Right lobe of liver (tissue), 4 donors: ENCODE results near the gene PGAP2.

ENCODE experiments used
- POLR2A ChIP-seq: fragments of 450-650 bp; IDR thresholded peaks from one replicate; pipeline ENCODE4 v1.6.1; 2017; ENCODE audit warnings: antibody characterized with exemption, mild to moderate bottlenecking
- TF ChIP-seq, protein P1 (sequence below), 4 donors: fragments of 200-600 bp in 3 of 4; fragments of 450-650 bp in 1 of 4; IDR thresholded peaks; one replicate each; pipeline versions ENCODE4 v1.5.1 to v1.8.0; 2016 to 2022; ENCODE audit warnings: antibody characterized with exemption in 4 of 4, mild to moderate bottlenecking in 2 of 4
- donor health status: DM: no; HTN: no; CAD: no.
- donor health status: DM: no; HTN: no; CAD: no.
- donor health status: DM: no; HTN: yes; CAD: no.

- TF ChIP-seq, protein P1, sequence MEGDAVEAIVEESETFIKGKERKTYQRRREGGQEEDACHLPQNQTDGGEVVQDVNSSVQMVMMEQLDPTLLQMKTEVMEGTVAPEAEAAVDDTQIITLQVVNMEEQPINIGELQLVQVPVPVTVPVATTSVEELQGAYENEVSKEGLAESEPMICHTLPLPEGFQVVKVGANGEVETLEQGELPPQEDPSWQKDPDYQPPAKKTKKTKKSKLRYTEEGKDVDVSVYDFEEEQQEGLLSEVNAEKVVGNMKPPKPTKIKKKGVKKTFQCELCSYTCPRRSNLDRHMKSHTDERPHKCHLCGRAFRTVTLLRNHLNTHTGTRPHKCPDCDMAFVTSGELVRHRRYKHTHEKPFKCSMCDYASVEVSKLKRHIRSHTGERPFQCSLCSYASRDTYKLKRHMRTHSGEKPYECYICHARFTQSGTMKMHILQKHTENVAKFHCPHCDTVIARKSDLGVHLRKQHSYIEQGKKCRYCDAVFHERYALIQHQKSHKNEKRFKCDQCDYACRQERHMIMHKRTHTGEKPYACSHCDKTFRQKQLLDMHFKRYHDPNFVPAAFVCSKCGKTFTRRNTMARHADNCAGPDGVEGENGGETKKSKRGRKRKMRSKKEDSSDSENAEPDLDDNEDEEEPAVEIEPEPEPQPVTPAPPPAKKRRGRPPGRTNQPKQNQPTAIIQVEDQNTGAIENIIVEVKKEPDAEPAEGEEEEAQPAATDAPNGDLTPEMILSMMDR (IDR thresholded peaks at IDR 0.05): no peak
- no peak for TF ChIP-seq POLR2A
These were observed 21.5 kb upstream of the PGAP2 start for GRCh38 chr11:3786781-3787428.
